ENCODE data around the gene LMBRD2. TPM values are rescaled to one million over a fixed set of nuclear protein-coding genes. Genes with fewer than 3 reads are reported as not detected.

LMBRD2 gene
- total RNA-seq, 1 experiment from 2014 or later, result 15.2 TPM

GRCh38 chr5:36078430-36078829 is 73.3 kb downstream of the LMBRD2 start:
- TF ChIP-seq, protein P1, sequence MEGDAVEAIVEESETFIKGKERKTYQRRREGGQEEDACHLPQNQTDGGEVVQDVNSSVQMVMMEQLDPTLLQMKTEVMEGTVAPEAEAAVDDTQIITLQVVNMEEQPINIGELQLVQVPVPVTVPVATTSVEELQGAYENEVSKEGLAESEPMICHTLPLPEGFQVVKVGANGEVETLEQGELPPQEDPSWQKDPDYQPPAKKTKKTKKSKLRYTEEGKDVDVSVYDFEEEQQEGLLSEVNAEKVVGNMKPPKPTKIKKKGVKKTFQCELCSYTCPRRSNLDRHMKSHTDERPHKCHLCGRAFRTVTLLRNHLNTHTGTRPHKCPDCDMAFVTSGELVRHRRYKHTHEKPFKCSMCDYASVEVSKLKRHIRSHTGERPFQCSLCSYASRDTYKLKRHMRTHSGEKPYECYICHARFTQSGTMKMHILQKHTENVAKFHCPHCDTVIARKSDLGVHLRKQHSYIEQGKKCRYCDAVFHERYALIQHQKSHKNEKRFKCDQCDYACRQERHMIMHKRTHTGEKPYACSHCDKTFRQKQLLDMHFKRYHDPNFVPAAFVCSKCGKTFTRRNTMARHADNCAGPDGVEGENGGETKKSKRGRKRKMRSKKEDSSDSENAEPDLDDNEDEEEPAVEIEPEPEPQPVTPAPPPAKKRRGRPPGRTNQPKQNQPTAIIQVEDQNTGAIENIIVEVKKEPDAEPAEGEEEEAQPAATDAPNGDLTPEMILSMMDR (IDR thresholded peaks at IDR 0.05; ENCODE audit: insufficient read depth in 1 of 2, low read depth in 1 of 2, low read length in 1 of 2, severe bottlenecking in 1 of 2, unreplicated experiment in 1 of 2), result no peak
- DNase-seq, result no peak
- H3K4me3 Mint-ChIP-seq (ENCODE audit: unreplicated experiment), result no peak overlapping the region
- no peaks in the 10 kb centered on the region for H3K9me3 Mint-ChIP-seq (ENCODE audit: unreplicated experiment)
- BruUV-seq (replicated peaks), result no TSS peak
- H3K4me3 ChIP-seq (ENCODE audit: low read depth, low read length), result no peak overlapping the region
- ChIA-PET POLR2A (interaction anchor here (0.6 to 1.3 kb wide), 5 partner anchors 72 to 164 kb away, joined by 3 to 6 read pairs (median 3); partner anchors contain the start of genes LMBRD2 and SKP2), CTCF (interaction anchor here (0.6 to 1.6 kb wide), 29 partner anchors 8 to 618 kb away, joined by 3 to 36 read pairs (median 4); partner anchors contain the start of genes LMBRD2, NADK2, RANBP3L and SKP2)
- no peaks in the 10 kb centered on the region for H3K36me3 Mint-ChIP-seq (ENCODE audit: insufficient read depth, unreplicated experiment)
- no peaks in the 10 kb centered on the region for H3K4me1 Mint-ChIP-seq (ENCODE audit: low read depth, unreplicated experiment)
- H3K36me3 ChIP-seq (ENCODE audit: control insufficient read depth, insufficient read depth, low read length), result no peaks in the 10 kb centered on the region
- peaks cover 13% of the 10 kb centered on the region for H3K27me3 Mint-ChIP-seq (ENCODE audit: insufficient read depth, unreplicated experiment)
- no peak overlapping the region for H3K27ac Mint-ChIP-seq (ENCODE audit: unreplicated experiment)
- H3K4me1 ChIP-seq, result 0 out of 2 replicates have a peak, but pooled peaks cover 3% of the 10 kb centered on the region
- no peaks in the 10 kb centered on the region for H3K9me3 ChIP-seq
- no peaks in the 10 kb centered on the region; the same call in 1 of the 2 replicates for H3K27me3 ChIP-seq (replicated peaks; ENCODE audit: control insufficient read depth, insufficient read depth, low read length)
- intact Hi-C loops (cut with micrococcal nuclease; ENCODE audit: unreplicated experiment), result loop anchor here (2.0 to 10.0 kb wide), 2 partner anchors 74 to 616 kb away; partner anchors contain the start of gene SKP2

- Histone ChIP-seq H3K9me3 (no peaks in the 10 kb centered on the region), H3K36me3 (ENCODE audit: control insufficient read depth, insufficient read depth, low read length) (no peaks in the 10 kb centered on the region), H3K4me3 (ENCODE audit: low read depth, low read length) (no peak overlapping the region), H3K4me1 (no peaks in the 10 kb centered on the region), H3K27me3 (replicated peaks; ENCODE audit: control insufficient read depth, insufficient read depth, low read length) (no peaks in the 10 kb centered on the region; the same call in 1 of the 2 replicates)
- Mint-ChIP-seq H3K27ac (ENCODE audit: unreplicated experiment) (no peak overlapping the region), H3K36me3 (ENCODE audit: insufficient read depth, unreplicated experiment) (no peaks in the 10 kb centered on the region), H3K4me3 (ENCODE audit: unreplicated experiment) (no peak overlapping the region), H3K4me1 (ENCODE audit: low read depth, unreplicated experiment) (no peaks in the 10 kb centered on the region), H3K9me3 (ENCODE audit: unreplicated experiment) (no peaks in the 10 kb centered on the region), H3K27me3 (ENCODE audit: insufficient read depth, unreplicated experiment) (peaks cover 18% of the 10 kb centered on the region)
- TF ChIP-seq, protein P1 (IDR thresholded peaks at IDR 0.05; ENCODE audit: insufficient read depth in 1 of 2, low read depth in 1 of 2, low read length in 1 of 2, severe bottlenecking in 1 of 2, unreplicated experiment in 1 of 2), result peak in 1 of 2 experiments; percentile 23
- intact Hi-C loops (cut with micrococcal nuclease; ENCODE audit: unreplicated experiment), result loop anchor here (10.0 kb wide), 1 partner anchor 621 kb away; no protein-coding TSS in a partner anchor
- ChIA-PET POLR2A (no interaction called here), CTCF (interaction anchor here (0.5 kb wide), 1 partner anchor 427 kb away, joined by 4 read pairs; no protein-coding TSS in a partner anchor)
- BruUV-seq (replicated peaks), result no TSS peak
- peak; percentile 35 to 46 for DNase-seq
These were observed 78.0 kb downstream of the LMBRD2 start for GRCh38 chr5:36073595-36074216.

- TF ChIP-seq, protein P1 (IDR thresholded peaks at IDR 0.05; ENCODE audit: insufficient read depth in 1 of 2, low read depth in 1 of 2, low read length in 1 of 2, severe bottlenecking in 1 of 2, unreplicated experiment in 1 of 2), result no peak
- no peak overlapping the region for H3K27ac Mint-ChIP-seq (ENCODE audit: unreplicated experiment)
- ChIA-PET POLR2A (no interaction called here), CTCF (interaction anchor here (2.4 kb wide), 1 partner anchor 8 kb away, joined by 11 read pairs; no protein-coding TSS in a partner anchor)
- H3K4me3 Mint-ChIP-seq (ENCODE audit: unreplicated experiment), result no peak overlapping the region
- no peaks in the 10 kb centered on the region for H3K36me3 Mint-ChIP-seq (ENCODE audit: insufficient read depth, unreplicated experiment)
- intact Hi-C loops (cut with micrococcal nuclease; ENCODE audit: unreplicated experiment), result loop anchor here (10.0 kb wide), 1 partner anchor 624 kb away; no protein-coding TSS in a partner anchor
- Histone ChIP-seq H3K4me1 (no peaks in the 10 kb centered on the region), H3K4me3 (ENCODE audit: low read depth, low read length) (no peak overlapping the region), H3K36me3 (ENCODE audit: control insufficient read depth, insufficient read depth, low read length) (no peaks in the 10 kb centered on the region), H3K9me3 (no peaks in the 10 kb centered on the region), H3K27me3 (replicated peaks; ENCODE audit: control insufficient read depth, insufficient read depth, low read length) (no peaks in the 10 kb centered on the region)
- H3K9me3 Mint-ChIP-seq (ENCODE audit: unreplicated experiment), result no peaks in the 10 kb centered on the region
- H3K27me3 Mint-ChIP-seq (ENCODE audit: insufficient read depth, unreplicated experiment), result peaks cover 16% of the 10 kb centered on the region
- DNase-seq, result no peak
- BruUV-seq (replicated peaks), result no TSS peak
- no peaks in the 10 kb centered on the region for H3K4me1 Mint-ChIP-seq (ENCODE audit: low read depth, unreplicated experiment)
These were observed 80.8 kb downstream of the LMBRD2 start for GRCh38 chr5:36070687-36071571.

All from Caco-2 (cell line).